ENCODE measurements around the gene MARVELD1. TPM values are rescaled to one million over a fixed set of nuclear protein-coding genes. Genes with fewer than 3 reads are reported as not detected.

The MARVELD1 gene
- total and polyA plus RNA-seq, 8 donors: 5.7 to 21.0 (median 10.9) TPM

- H3K4me3 ChIP-seq: no peak overlapping the region
- intact Hi-C loops (cut with DNase I; ENCODE audit: low total_unique reads): no loop called here
- peaks cover 0 to 15% (median 4%) of the 10 kb centered on the region in 4 donors for H3K4me1 ChIP-seq
- no peak for DNase-seq
- H3K9me3 ChIP-seq: no peaks in the 10 kb centered on the region
- no peaks in the 10 kb centered on the region for H3K36me3 ChIP-seq
- H3K27me3 ChIP-seq: no peaks in the 10 kb centered on the region
- 81 to 96% (median 88%) methylated on average over 7 of the region's 7 CpGs for WGBS, 5 donors
- no peak overlapping the region for H3K27ac ChIP-seq
- TF ChIP-seq POLR2A (IDR thresholded peaks at IDR 0.05) (no peak), POLR2AphosphoS5 (IDR thresholded peaks at IDR 0.05) (no peak), EP300 (IDR thresholded peaks at IDR 0.05) (no peak)
- TF ChIP-seq, protein P1, sequence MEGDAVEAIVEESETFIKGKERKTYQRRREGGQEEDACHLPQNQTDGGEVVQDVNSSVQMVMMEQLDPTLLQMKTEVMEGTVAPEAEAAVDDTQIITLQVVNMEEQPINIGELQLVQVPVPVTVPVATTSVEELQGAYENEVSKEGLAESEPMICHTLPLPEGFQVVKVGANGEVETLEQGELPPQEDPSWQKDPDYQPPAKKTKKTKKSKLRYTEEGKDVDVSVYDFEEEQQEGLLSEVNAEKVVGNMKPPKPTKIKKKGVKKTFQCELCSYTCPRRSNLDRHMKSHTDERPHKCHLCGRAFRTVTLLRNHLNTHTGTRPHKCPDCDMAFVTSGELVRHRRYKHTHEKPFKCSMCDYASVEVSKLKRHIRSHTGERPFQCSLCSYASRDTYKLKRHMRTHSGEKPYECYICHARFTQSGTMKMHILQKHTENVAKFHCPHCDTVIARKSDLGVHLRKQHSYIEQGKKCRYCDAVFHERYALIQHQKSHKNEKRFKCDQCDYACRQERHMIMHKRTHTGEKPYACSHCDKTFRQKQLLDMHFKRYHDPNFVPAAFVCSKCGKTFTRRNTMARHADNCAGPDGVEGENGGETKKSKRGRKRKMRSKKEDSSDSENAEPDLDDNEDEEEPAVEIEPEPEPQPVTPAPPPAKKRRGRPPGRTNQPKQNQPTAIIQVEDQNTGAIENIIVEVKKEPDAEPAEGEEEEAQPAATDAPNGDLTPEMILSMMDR (IDR thresholded peaks at IDR 0.05): no peak
These were observed 10.0 kb upstream of the MARVELD1 start for GRCh38 chr10:97703398-97704067.

GRCh38 chr10:97704341-97704740, 9.2 kb upstream of the MARVELD1 start:
- Histone ChIP-seq H3K36me3 (no peaks in the 10 kb centered on the region), H3K27ac (no peak overlapping the region), H3K9me3 (no peaks in the 10 kb centered on the region), H3K4me1 (peaks cover 0 to 21% (median 9%) of the 10 kb centered on the region in 4 donors), H3K4me3 (no peak overlapping the region), H3K27me3 (no peaks in the 10 kb centered on the region)
- WGBS, 5 donors: 65 to 70% (median 68%) methylated on average over 1 of the region's 1 CpG
- TF ChIP-seq, protein P1 (IDR thresholded peaks at IDR 0.05): no peak
- TF ChIP-seq POLR2AphosphoS5 (IDR thresholded peaks at IDR 0.05) (no peak), POLR2A (IDR thresholded peaks at IDR 0.05) (no peak), EP300 (IDR thresholded peaks at IDR 0.05) (no peak)
- intact Hi-C loops (cut with DNase I; ENCODE audit: low total_unique reads): no loop called here
- no peak for DNase-seq

GRCh38 chr10:97705006-97705670, 8.4 kb upstream of the MARVELD1 start:
- Histone ChIP-seq H3K9me3 (no peaks in the 10 kb centered on the region), H3K36me3 (no peaks in the 10 kb centered on the region), H3K27ac (no peak overlapping the region), H3K4me3 (no peak overlapping the region), H3K4me1 (peaks cover 0 to 29% (median 15%) of the 10 kb centered on the region in 4 donors), H3K27me3 (no peaks in the 10 kb centered on the region)
- WGBS, 5 donors: 78 to 91% (median 87%) methylated on average over 3 of the region's 3 CpGs
- intact Hi-C loops (cut with DNase I; ENCODE audit: low total_unique reads): no loop called here
- no peak for TF ChIP-seq EP300 (IDR thresholded peaks at IDR 0.05)
- no peak for DNase-seq

DNA sequence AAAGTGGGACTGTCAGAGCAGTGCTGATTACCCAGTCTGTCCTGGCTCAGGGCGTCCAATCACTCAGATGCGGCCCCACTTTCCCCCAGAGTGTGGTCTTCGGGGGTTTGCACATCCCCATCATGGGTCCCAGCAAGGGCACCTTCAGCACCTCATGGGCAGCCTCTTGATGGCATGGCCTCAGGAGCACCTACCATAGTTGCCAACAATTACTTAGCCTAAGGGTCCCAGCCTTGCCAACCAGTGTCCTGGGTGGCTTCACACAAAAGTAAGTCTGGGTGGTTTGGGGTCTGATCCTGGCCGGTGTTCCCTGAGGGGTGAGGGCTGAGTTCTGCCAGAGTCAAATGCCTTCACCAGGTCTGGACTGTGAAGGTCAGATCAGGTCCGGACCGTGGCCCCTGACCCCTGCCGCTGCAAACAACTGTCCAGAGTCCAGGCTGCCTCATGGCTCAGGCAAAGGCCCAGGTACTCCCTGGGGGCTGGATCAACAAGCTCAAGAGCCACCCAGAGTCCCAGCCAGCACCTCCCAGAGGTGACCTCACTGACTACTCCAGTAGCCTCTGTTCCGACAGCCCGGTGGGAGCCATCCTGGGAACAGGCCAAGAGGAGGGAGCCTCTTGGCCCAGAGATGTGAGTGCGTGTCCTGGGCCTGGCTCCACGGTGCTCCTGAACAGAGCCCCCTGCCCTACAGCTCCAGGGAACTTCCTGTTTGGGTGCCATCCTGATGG, 6.2 kb upstream of the MARVELD1 start:
- Histone ChIP-seq H3K4me3 (no peak overlapping the region), H3K9me3 (no peaks in the 10 kb centered on the region), H3K4me1 (peaks cover 0 to 22% (median 17%) of the 10 kb centered on the region in 4 donors), H3K36me3 (no peaks in the 10 kb centered on the region), H3K27me3 (no peaks in the 10 kb centered on the region), H3K27ac (peak overlapping the region in 1 of 5 donors; percentile 82)
- TF ChIP-seq EP300 (IDR thresholded peaks at IDR 0.05): no peak
- TF ChIP-seq, protein P1 (IDR thresholded peaks at IDR 0.05): no peak
- TF ChIP-seq POLR2AphosphoS5 (IDR thresholded peaks at IDR 0.05): no peak
- TF ChIP-seq POLR2A (IDR thresholded peaks at IDR 0.05): no peak
- DNase-seq: no peak
- intact Hi-C loops (cut with DNase I; ENCODE audit: low total_unique reads): no loop called here
- 82 to 86% (median 85%) methylated on average over 5 to 11 of the region's 11 CpGs for WGBS, 5 donors

All from stomach (tissue), 9 donors.